Measurements from ENCODE around the gene SHF.

Gene SHF

GRCh38 chr15:45151998-45152828 is 35.6 kb downstream of the SHF start:
- no peak for TF ChIP-seq CTCF (IDR thresholded peaks at IDR 0.05; ENCODE audit: borderline replicate concordance, insufficient read depth, low read depth, low read length)
- no peak overlapping the region for H3K4me3 ChIP-seq (ENCODE audit: low read depth, low read length)

- H3K4me3 ChIP-seq (ENCODE audit: low read depth, low read length) = no peak overlapping the region
- no peak for TF ChIP-seq CTCF (IDR thresholded peaks at IDR 0.05; ENCODE audit: borderline replicate concordance, insufficient read depth, low read depth, low read length)
These were observed 36.8 kb downstream of the SHF start for GRCh38 chr15:45150997-45151396.

GRCh38 chr15:45150481-45150880 is 37.3 kb downstream of the SHF start:
- no peak overlapping the region for H3K4me3 ChIP-seq (ENCODE audit: low read depth, low read length)
- TF ChIP-seq CTCF (IDR thresholded peaks at IDR 0.05; ENCODE audit: borderline replicate concordance, insufficient read depth, low read depth, low read length) = no peak

GRCh38 chr15:45149060-45149459 is 38.7 kb downstream of the SHF start:
- no peak overlapping the region for H3K4me3 ChIP-seq (ENCODE audit: low read depth, low read length)
- no peak for TF ChIP-seq CTCF (IDR thresholded peaks at IDR 0.05; ENCODE audit: borderline replicate concordance, insufficient read depth, low read depth, low read length)

GRCh38 chr15:45148076-45149059 is 39.4 kb downstream of the SHF start:
- no peak for TF ChIP-seq CTCF (IDR thresholded peaks at IDR 0.05; ENCODE audit: borderline replicate concordance, insufficient read depth, low read depth, low read length)
- H3K4me3 ChIP-seq (ENCODE audit: low read depth, low read length) = no peak overlapping the region

- TF ChIP-seq CTCF (IDR thresholded peaks at IDR 0.05; ENCODE audit: borderline replicate concordance, insufficient read depth, low read depth, low read length) = no peak
- H3K4me3 ChIP-seq (ENCODE audit: low read depth, low read length) = no peak overlapping the region
These were observed 40.2 kb downstream of the SHF start for GRCh38 chr15:45147606-45148005.
